HepG2 (cell line): ENCODE data around the gene RBBP8NL. TPM values are rescaled to one million over a fixed set of nuclear protein-coding genes. Genes with fewer than 3 reads are reported as not detected.

Experiments
- CEBPZ ChIP-seq: IDR thresholded peaks from 2 replicates; pipeline ENCODE4 v1.6.1; 2012; ENCODE audit warnings: low read length, improper control_type of control experiment
- E2F1 ChIP-seq: sonication (generic); formaldehyde crosslinking; IDR thresholded peaks from 2 replicates; pipeline ENCODE4 v1.5.0; 2020; ENCODE audit warnings: missing genetic modification reagents
- ETS1 ChIP-seq: sonication (generic); formaldehyde crosslinking; IDR thresholded peaks from 2 replicates; pipeline ENCODE4 v1.4.0; 2020; ENCODE audit warnings: missing genetic modification reagents
- KDM4B ChIP-seq: sonication (generic); formaldehyde crosslinking; IDR thresholded peaks from 2 replicates; pipeline ENCODE4 v1.4.0; 2020; ENCODE audit warnings: missing genetic modification reagents
- KLF16 ChIP-seq, 2 experiments: sonication (generic) in 1 of 2; formaldehyde crosslinking in 1 of 2; IDR thresholded peaks; 2 replicates each; pipeline versions ENCODE4 v1.6.1 to v1.8.0; 2016 to 2023; ENCODE audit warnings: missing genetic modification reagents in 2 of 2, missing compliant biosample characterization in 1 of 2
- MAF1 ChIP-seq: sonication (generic); formaldehyde crosslinking; IDR thresholded peaks from 2 replicates; pipeline ENCODE4 v1.5.0; 2020; ENCODE audit warnings: missing genetic modification reagents, borderline replicate concordance
- NCOA1 ChIP-seq: sonication (generic); formaldehyde crosslinking; IDR thresholded peaks from 2 replicates; pipeline ENCODE4 v1.9.0; 2021; ENCODE audit warnings: missing genetic modification reagents
- NFRKB ChIP-seq: fragments of 450-650 bp; IDR thresholded peaks from 2 replicates; pipeline ENCODE4 v1.6.1; 2017
- NFYC ChIP-seq: IDR thresholded peaks from 2 replicates; pipeline ENCODE4 v1.6.1; 2016; ENCODE audit warnings: missing genetic modification reagents, missing compliant biosample characterization
- SRY ChIP-seq: sonication (generic); formaldehyde crosslinking; IDR thresholded peaks from 2 replicates; pipeline ENCODE4 v1.8.0; 2022; ENCODE audit warnings: mild to moderate bottlenecking, missing genetic modification reagents
- ZBTB49 ChIP-seq: sonication (generic); formaldehyde crosslinking; IDR thresholded peaks from 2 replicates; pipeline ENCODE4 v1.4.0; 2020; ENCODE audit warnings: missing genetic modification reagents, borderline replicate concordance
- ZFP90 ChIP-seq: sonication (generic); formaldehyde crosslinking; IDR thresholded peaks from 2 replicates; pipeline ENCODE4 v1.8.0; 2022; ENCODE audit warnings: missing genetic modification reagents, mild to moderate bottlenecking, inconsistent platforms, borderline replicate concordance
- ZNF180 ChIP-seq: sonication (generic); formaldehyde crosslinking; IDR thresholded peaks from 2 replicates; pipeline ENCODE4 v1.4.0; 2020; ENCODE audit warnings: low read depth, missing genetic modification reagents, borderline replicate concordance
- ZNF263 ChIP-seq: sonication (generic); formaldehyde crosslinking; IDR thresholded peaks from 2 replicates; pipeline ENCODE4 v1.4.0; 2020; ENCODE audit warnings: missing genetic modification reagents
- ZNF564 ChIP-seq: sonication (generic); formaldehyde crosslinking; IDR thresholded peaks from 2 replicates; pipeline ENCODE4 v1.8.1; 2023; ENCODE audit warnings: mild to moderate bottlenecking, missing genetic modification reagents
- ZNF572 ChIP-seq: sonication (generic); formaldehyde crosslinking; IDR thresholded peaks from 2 replicates; pipeline ENCODE4 v1.5.1; 2020; ENCODE audit warnings: mild to moderate bottlenecking, missing genetic modification reagents
- ZNF724P ChIP-seq: sonication (generic); formaldehyde crosslinking; IDR thresholded peaks from 2 replicates; pipeline ENCODE4 v1.8.0; 2022; ENCODE audit warnings: missing genetic modification reagents, borderline replicate concordance
- ZNF776 ChIP-seq: sonication (generic); formaldehyde crosslinking; IDR thresholded peaks from 2 replicates; pipeline ENCODE4 v1.4.0; 2020; ENCODE audit warnings: mild to moderate bottlenecking, missing genetic modification reagents
- ZUFSP ChIP-seq: sonication (generic); formaldehyde crosslinking; IDR thresholded peaks from 2 replicates; pipeline ENCODE4 v1.9.0; 2021; ENCODE audit warnings: missing genetic modification reagents, mild to moderate bottlenecking, borderline replicate concordance
- polyA plus RNA-seq, 8 experiments: library from polyadenylated mRNA; depleted of rRNA in 3 of 8; stranded (reverse) in 7 of 8; unstranded in 1 of 8; fragments of >200 nt; fragmentation: Illumina TruSeq in 4 of 8; extraction: Trizol in 4 of 8; gene quantifications; 2 replicates each; pipeline versions ENCODE4 v1.2.1 to v1.2.3, GENCODE V29; 2011 to 2016; ENCODE audit warnings: low read depth in 4 of 8, missing spikeins in 1 of 8, mixed read lengths in 1 of 8; ENCODE audit not compliant: insufficient read depth in 1 of 8
- total RNA-seq, 5 experiments: library from RNA; depleted of rRNA; stranded (reverse); fragments of >200 nt; fragmentation: Illumina TruSeq; extraction: Trizol; gene quantifications; 2 replicates each; pipeline ENCODE4 v1.2.3, GENCODE V29; 2016; ENCODE audit warnings: low read depth in 1 of 5

The RBBP8NL gene
- total and polyA plus RNA-seq, 2 of the 13 experiments (the other 11 are each of a cell fraction or from before 2014, with no cell fraction given): 0.69 to 0.86 TPM

- TF ChIP-seq ZNF724P (CRISPR knock-in tag) (0 out of 2 replicates have a peak, but pooled peaks have one; percentile 20), ZUFSP (CRISPR knock-in tag) (no peak), ZNF180 (CRISPR knock-in tag) (no peak), ZFP90 (CRISPR knock-in tag) (no peak), KDM4B (CRISPR knock-in tag) (no peak), CEBPZ (no peak), SRY (CRISPR knock-in tag) (peak; percentile 61; the same call in 1 of the 2 replicates), ZBTB49 (peak; percentile 68; the same call in 1 of the 2 replicates), NFYC (CRISPR knock-in tag) (no peak), ZNF263 (no peak), ZNF564 (CRISPR knock-in tag) (peak; percentile 88; the same call in 1 of the 2 replicates), NCOA1 (CRISPR knock-in tag) (no peak), NFRKB (no peak), ZNF776 (CRISPR knock-in tag) (no peak; the same call in 1 of the 2 replicates), MAF1 (CRISPR knock-in tag) (0 out of 2 replicates have a peak, but pooled peaks have one; percentile 65), ETS1 (0 out of 2 replicates have a peak, but pooled peaks have one; percentile 74), KLF16 (CRISPR knock-in tag; IDR thresholded peaks at IDR 0.05) (peak in 1 of 2 experiments; percentile 10; a peak in 1 of 4 replicates), E2F1 (CRISPR knock-in tag) (no peak), ZNF572 (CRISPR knock-in tag) (peak; percentile 66; the same call in 1 of the 2 replicates)
These were observed 58.1 kb downstream of the RBBP8NL start (continued) for GRCh38 chr20:62368976-62369814.
